Ascending aorta (tissue), 2 donors: ENCODE results near the gene HAUS3. TPM values are rescaled to one million over a fixed set of nuclear protein-coding genes. Genes with fewer than 3 reads are reported as not detected.
"Not testable (repeated sequence)": the region's sequence is repeated elsewhere in the genome, so short reads cannot be mapped to it uniquely, and the experiment has no call there.

Experiments
- DNase-seq, 2 donors: peaks; one replicate each; pipeline ENCODE4 v3.0.0-alpha.2; 2019; ENCODE audit warnings: low spot score in 2 of 2
- H3K27ac ChIP-seq, 2 donors: fragments of 200-600 bp; sonication (generic); one replicate each; pipeline ENCODE4 v1.5.1; 2016 to 2017; ENCODE audit warnings: mild to moderate bottlenecking in 1 of 2
- H3K27me3 ChIP-seq: fragments of 200-600 bp; sonication (generic); one replicate; pipeline ENCODE4 v1.5.1; 2017
- H3K36me3 ChIP-seq, 2 donors: fragments of 200-600 bp; sonication (generic); one replicate each; pipeline ENCODE4 v1.5.1; 2016
- H3K4me1 ChIP-seq, 2 donors: fragments of 200-600 bp; sonication (generic); one replicate each; pipeline ENCODE4 v1.5.1; 2016 to 2017; ENCODE audit warnings: mild to moderate bottlenecking in 1 of 2
- H3K4me3 ChIP-seq, 2 donors: fragments of 200-600 bp; sonication (generic); one replicate each; pipeline ENCODE4 v1.5.1; 2016 to 2017; ENCODE audit warnings: mild to moderate bottlenecking in 1 of 2
- H3K9me3 ChIP-seq, 2 donors: fragments of 200-600 bp; sonication (generic); one replicate each; pipeline ENCODE4 v1.5.1; 2016
- intact Hi-C: fragments of 100-400 bp; cut with DNase I; formaldehyde crosslinking; loops from one replicate; pipeline ENCODE4 v1.15.1; 2023
- total RNA-seq: library from RNA; depleted of rRNA; stranded (reverse); fragments of >200 nt; gene quantifications from one replicate; pipeline ENCODE4 v1.1.0, GENCODE V29; 2016
- TF ChIP-seq, protein P1 (sequence below), 3 experiments: fragments of 200-600 bp in 2 of 3; fragments of 450-650 bp in 1 of 3; sonication (generic) in 2 of 3; IDR thresholded peaks; one replicate each; pipeline ENCODE4 v1.5.1; 2016 to 2019; ENCODE audit warnings: antibody characterized with exemption in 3 of 3, mild to moderate bottlenecking in 1 of 3, moderate library complexity in 1 of 3

Gene HAUS3
- total RNA-seq, 1 donor from 2014 or later, result 9.0 TPM

DNA sequence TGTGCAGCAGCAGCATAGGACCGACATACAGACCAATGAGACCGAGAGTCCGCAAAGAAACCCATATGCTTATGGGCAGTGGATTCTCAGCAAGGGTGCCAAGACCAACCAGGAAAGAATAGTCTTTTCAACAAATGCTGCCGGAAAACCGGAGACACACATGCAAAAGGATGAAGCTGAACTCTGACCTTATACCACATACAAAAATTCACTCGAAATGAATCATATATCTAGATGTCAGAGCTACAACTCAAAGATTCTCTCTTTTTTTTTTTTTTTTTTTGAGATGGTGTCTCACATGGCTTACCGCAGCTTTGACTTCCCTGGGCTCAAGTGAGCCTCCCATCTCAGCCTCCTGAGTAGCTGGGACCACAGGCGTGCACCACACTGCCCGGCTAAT, 36.0 kb upstream of the HAUS3 start:
- intact Hi-C loops, result no loop called here
- Histone ChIP-seq H3K9me3 (no peaks in the 10 kb centered on the region), H3K36me3 (no peaks in the 10 kb centered on the region), H3K27me3 (no peaks in the 10 kb centered on the region), H3K4me1 (no peaks in the 10 kb centered on the region), H3K27ac (no peak overlapping the region), H3K4me3 (no peak overlapping the region)
- TF ChIP-seq, protein P1, sequence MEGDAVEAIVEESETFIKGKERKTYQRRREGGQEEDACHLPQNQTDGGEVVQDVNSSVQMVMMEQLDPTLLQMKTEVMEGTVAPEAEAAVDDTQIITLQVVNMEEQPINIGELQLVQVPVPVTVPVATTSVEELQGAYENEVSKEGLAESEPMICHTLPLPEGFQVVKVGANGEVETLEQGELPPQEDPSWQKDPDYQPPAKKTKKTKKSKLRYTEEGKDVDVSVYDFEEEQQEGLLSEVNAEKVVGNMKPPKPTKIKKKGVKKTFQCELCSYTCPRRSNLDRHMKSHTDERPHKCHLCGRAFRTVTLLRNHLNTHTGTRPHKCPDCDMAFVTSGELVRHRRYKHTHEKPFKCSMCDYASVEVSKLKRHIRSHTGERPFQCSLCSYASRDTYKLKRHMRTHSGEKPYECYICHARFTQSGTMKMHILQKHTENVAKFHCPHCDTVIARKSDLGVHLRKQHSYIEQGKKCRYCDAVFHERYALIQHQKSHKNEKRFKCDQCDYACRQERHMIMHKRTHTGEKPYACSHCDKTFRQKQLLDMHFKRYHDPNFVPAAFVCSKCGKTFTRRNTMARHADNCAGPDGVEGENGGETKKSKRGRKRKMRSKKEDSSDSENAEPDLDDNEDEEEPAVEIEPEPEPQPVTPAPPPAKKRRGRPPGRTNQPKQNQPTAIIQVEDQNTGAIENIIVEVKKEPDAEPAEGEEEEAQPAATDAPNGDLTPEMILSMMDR (IDR thresholded peaks at IDR 0.05), result no peak
- no peak for DNase-seq

DNA sequence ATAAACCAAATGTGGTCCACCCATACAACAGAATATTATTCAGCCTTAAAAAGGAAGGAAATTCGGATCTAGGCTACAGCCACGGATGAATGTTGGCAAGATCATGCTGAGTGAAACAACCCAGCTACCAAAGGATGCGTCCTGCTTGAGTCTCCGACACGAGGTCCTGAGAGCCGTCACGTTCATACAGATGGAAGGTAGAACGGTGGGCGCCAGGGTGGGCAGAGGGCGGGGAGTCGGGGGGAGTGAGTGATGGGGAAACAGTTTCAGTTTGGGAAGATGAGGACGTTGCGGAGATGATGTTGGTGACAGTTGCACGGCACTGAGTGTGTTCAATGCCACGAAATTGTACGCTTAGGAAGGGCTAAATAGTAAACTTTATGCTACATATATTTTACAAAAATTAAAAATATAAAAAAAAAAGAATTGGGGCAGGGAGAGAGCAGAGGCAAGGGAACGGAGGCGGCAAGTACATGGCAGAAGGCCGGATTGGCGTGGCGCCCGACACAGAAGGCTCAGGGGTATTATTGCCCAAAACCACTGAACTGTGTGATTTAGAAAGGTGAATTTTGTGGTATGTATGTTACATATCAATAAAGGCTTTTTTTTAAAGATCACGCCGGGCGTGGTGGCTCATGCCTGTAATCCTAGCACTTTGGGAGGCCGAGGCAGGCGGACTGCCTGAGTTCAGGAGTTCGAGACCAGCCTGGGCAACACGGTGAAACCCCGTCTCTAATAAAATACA, 34.8 kb upstream of the HAUS3 start:
- TF ChIP-seq, protein P1 (IDR thresholded peaks at IDR 0.05), result no peak
- Histone ChIP-seq H3K27me3 (no peaks in the 10 kb centered on the region), H3K36me3 (no peaks in the 10 kb centered on the region), H3K27ac (no peak overlapping the region), H3K4me1 (no peaks in the 10 kb centered on the region), H3K9me3 (no peaks in the 10 kb centered on the region), H3K4me3 (no peak overlapping the region)
- intact Hi-C loops, result no loop called here
- DNase-seq, result no peak

DNA sequence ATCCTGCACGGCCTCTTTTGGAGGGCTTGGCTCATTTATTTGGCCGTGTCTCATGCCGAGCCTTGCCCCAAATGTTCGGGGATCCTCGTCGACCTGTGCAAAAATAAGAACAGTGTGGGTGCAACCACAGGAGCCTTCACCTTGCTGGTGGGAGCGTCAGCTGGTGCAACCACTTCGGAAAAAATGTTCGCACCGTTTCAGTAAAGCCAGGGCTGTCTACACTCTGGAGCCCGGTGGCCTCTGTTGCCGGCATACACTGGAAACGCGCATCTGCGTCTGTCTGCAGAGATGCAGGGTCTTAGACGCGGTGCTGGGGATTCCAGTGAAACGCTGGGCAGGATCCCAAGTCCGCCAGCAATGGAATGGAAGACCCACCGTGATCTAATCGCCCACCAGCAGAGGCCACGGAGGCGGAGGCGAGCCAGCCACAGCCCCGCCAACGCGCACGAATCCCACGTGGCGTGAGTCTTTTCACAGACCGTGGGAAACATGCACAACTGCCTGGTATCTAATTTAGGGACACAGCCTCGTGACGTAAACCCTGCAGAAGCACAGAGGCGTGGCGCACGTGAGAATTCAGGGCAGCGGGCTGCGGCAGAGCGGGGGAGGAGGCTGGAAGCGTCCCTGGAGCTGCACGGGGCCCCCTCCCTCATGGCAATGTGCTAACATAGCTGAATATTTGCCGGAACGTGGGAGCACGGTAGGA, 33.8 kb upstream of the HAUS3 start:
- Histone ChIP-seq H3K9me3 (no peaks in the 10 kb centered on the region), H3K27ac (no peak overlapping the region), H3K27me3 (no peaks in the 10 kb centered on the region), H3K36me3 (no peaks in the 10 kb centered on the region), H3K4me1 (no peaks in the 10 kb centered on the region), H3K4me3 (no peak overlapping the region)
- DNase-seq, result no peak
- TF ChIP-seq, protein P1 (IDR thresholded peaks at IDR 0.05), result no peak
- intact Hi-C loops, result no loop called here

DNA sequence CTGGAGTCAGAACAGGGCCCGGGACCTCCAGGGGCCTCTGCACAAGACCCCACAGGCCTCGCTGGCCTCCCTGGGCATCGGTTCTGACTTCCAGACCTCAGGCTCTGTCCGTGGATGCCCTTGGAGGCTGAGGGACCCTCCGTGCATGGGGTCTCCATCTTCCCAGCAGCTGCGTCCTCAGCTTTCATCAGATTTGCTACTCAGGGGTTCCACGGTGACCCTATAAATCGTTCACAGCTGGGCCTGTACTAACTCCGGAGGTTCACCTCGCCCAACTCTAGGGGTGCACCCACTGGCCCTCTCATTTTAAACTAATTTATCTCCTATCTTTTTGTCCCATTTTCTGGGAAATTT, 33.1 kb upstream of the HAUS3 start:
- H3K27ac ChIP-seq, H3K36me3 ChIP-seq, DNase-seq, H3K9me3 ChIP-seq, H3K4me1 ChIP-seq, H3K4me3 ChIP-seq, intact Hi-C loops, H3K27me3 ChIP-seq: not testable (repeated sequence)

DNA sequence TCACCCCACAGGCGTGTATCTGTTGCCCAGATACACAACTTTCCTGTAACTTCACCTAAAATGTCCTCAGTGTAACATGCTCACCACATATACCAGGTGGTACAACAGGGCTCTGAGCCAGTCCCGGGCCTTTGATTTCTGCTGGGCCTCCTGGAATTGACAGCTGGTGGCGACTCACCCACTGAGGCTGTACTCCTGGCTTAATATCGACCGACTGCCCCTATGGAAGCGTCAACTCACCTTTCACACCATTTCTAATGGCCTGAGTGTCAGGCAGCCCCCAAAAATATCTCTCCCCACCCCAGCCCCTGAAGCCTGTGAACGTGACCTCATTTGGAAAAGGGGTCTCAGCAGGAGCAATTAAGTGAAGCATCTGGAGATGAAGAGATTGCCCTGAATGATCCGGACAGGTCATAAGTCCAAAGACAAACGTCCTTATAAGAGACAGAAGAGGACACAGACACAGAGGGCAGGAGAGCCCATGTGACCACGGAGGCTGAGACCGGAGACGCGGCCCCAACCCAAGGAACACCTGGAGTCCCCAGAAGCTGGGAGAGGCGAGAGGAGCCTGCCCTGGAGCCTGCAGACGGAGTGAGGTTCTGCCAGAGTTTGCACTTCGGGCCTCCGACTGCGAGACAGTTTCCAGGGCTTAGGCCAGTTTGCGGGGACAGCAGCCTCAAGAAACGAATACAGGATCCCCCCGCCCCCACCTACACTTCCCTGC, 32.6 kb upstream of the HAUS3 start:
- H3K9me3 ChIP-seq, result no peaks in the 10 kb centered on the region
- no peak for DNase-seq
- H3K4me3 ChIP-seq, result no peak overlapping the region
- H3K4me1 ChIP-seq, result no peaks in the 10 kb centered on the region
- TF ChIP-seq, protein P1 (IDR thresholded peaks at IDR 0.05), result no peak
- H3K27ac ChIP-seq, result no peak overlapping the region
- intact Hi-C loops, result no loop called here
- H3K27me3 ChIP-seq, result no peaks in the 10 kb centered on the region
- no peaks in the 10 kb centered on the region for H3K36me3 ChIP-seq
